IPS-18c (cell line): ENCODE results near the gene SOWAHC.

Source experiments
- H3K4me3 ChIP-seq: 2 replicates; pipeline ENCODE4 v1.7.0; 2013; ENCODE audit warnings: low read depth, mild to moderate bottlenecking, low read length, moderate library complexity; ENCODE audit not compliant: insufficient read depth
- H3K9me3 ChIP-seq: one replicate; pipeline ENCODE4 v1.6.1; 2013; ENCODE audit warnings: mild to moderate bottlenecking, low read length, moderate library complexity; ENCODE audit not compliant: control insufficient read depth, insufficient read depth

The SOWAHC gene

DNA sequence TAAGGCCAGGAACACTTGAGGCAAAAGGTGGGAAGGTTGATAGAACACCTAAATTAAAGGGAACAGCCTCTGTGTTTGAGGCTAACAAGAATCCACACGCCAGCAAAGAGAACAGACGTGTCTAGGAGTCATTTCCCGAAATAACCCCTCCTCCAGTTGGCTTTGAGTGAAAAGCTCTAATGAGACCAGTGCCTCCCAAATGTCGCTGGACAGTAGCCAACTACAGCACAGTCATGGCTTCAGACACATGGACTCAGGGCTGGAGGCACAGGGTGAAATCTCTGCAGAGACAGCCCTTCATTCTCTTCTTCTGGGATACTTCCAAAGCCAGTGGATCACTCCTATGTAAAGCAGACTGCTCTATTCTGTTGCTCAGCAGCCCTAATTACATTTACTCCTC, 49.6 kb downstream of the SOWAHC start:
- Histone ChIP-seq H3K9me3 (no peaks in the 10 kb centered on the region), H3K4me3 (no peak overlapping the region)

DNA sequence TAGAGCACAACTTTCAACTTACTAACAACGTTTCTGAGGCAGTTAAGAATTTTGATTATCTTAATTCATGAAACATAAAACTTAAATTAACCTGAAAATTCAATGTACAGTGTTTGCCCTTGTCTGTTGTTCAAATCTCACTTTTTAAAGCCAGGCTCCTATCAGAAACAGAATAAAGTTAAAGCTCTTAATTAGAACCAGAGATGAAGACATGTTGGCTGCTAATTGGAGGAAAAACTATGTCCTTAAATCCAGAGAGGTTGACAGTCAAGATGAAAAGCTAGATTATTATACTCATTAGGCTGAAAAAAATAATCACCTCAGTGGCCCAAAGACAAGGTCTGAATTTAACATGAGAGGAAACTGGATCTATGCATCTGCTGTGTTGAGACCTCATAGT, 52.3 kb downstream of the SOWAHC start:
- Histone ChIP-seq H3K4me3 (no peak overlapping the region), H3K9me3 (no peaks in the 10 kb centered on the region)
